Right renal cortex interstitium (tissue), 3 donors: ENCODE results near the gene IKZF1. TPM values are rescaled to one million over a fixed set of nuclear protein-coding genes. Genes with fewer than 3 reads are reported as not detected.

Experiments used
- DNase-seq, 3 donors: peaks; one replicate each; pipeline ENCODE4 v3.0.0-alpha.2; 2013; ENCODE audit warnings: low read depth in 3 of 3, low spot score in 2 of 3
- polyA plus RNA-seq, 3 donors: library from polyadenylated mRNA; unstranded; fragments of 120-200 nt; gene quantifications; one replicate each; pipeline ENCODE4 v1.2.1, GENCODE V29; 2013; ENCODE audit not compliant: insufficient read length in 3 of 3

IKZF1 gene
- polyA plus RNA-seq, 3 donors, result 1.2 to 1.8 (median 1.2) TPM

- no peak for DNase-seq
These were observed 127.3 kb downstream of the IKZF1 start for GRCh38 chr7:50431722-50432305.

DNA sequence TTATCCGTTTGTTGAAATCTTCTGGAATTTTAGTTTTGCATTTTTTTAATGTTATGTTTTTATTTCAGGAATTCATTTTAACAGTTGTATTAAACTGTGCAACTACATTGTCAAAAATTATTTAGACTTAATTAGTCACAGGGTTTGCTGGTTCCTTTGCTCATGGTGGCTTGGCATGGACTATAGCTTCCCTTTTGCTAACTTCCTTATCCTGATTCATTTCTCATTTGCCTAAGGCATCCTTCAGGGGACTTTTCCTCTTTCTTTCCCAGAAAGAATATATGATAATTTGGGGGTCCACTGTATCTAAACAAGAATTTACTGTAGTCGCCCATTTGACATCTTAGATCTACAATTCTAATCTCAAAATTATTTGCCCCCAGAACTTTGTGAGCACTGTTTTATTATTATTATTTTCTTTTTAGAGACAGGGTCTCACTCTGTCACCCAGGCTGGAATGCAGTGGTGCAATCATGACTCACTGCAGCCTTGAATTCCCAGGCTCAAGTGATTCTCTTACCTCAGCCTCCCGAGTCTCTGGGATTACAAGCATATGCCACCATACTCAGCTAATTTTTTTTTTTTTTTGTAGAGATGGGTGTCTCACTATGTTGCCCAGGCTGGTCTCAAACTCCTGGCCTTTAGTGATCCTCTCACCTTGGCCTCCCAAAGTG is 131.8 kb downstream of the IKZF1 start:
- DNase-seq, result no peak

GRCh38 chr7:50446542-50446960 is 142.0 kb downstream of the IKZF1 start:
- DNase-seq, result no peak

- no peak for DNase-seq
These were observed 144.3 kb downstream of the IKZF1 start for GRCh38 chr7:50448823-50449222.

DNA sequence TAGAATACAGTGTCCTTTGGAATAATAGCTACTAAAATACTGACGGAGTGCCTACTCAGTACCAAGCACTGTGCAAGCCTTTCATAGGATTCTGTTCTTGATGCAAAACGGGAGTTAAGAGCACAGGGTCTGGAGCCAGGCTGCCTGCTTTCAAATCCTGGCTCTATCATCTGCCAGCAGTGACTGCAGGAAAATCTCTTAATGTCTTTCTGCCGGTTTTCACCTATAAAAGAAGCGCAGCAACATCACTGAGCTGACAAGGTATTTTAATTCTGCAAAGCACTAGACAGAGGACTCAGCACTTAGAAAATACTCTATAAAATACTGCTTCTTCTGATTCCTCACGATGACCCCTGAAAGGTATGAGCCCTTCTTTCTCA is 145.0 kb downstream of the IKZF1 start:
- DNase-seq, result peak in 1 of 3 donors; percentile 4

DNA sequence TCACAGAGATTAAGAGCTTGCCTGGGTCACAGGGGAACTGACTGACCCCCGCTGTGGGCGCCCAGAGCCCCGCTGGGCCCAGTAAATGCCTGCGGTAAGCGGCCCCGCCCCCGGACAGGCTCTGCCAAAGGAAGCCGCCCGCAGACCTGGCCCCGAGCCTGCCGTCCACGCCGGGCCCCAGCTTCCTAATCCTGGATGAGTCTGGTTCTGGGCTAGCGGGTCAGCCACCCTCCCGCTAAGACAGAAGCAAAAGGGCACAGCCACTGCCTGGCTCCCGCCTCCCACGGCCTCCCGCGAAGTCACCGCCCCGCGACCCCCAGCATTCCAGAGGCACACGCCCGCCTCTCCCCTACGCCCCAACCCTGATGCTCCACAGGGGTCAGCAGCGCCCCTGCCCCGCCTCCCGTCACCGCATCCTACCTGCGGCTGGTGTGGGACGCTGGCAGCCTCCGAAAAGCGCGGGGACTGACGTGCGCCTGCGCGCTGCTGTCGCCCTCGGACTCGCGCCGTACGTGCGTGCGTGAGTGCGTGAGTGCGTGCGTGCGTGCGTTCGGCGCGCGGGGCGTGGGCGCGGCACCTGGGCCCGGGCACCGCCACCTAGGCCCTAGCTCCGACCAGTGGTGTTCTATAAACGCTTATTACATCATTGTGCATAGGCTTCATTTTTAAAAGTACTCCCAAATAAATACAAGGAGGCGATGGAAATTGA is 145.5 kb downstream of the IKZF1 start, which contains the start of gene FIGNL1:
Gene FIGNL1 (minus strand): TSS at position 470 of the 709 bp plus-strand sequence. CDS start 3,063 bp downstream, outside the sequence.
- peak in 1 of 3 donors; percentile 37 for DNase-seq

- DNase-seq, result peak in 1 of 3 donors; percentile 1
These were observed 146.1 kb downstream of the IKZF1 start for GRCh38 chr7:50450590-50451032.

Other genes with a start within 250 kb of the IKZF1 start
- gene ZPBP, start 211.5 kb upstream of the IKZF1 start, polyA plus RNA-seq, result under 1 TPM; 0.43 to 0.56 (median 0.44) TPM
- 10 to 100 TPM; 25.8 to 28.9 (median 28.7) TPM for gene FIGNL1, start 145.6 kb downstream of the IKZF1 start, polyA plus RNA-seq